HG03045 (cell line): ENCODE data around the gene LRRC14B.
"Not testable (repeated sequence)": the region's sequence is repeated elsewhere in the genome, so short reads cannot be mapped to it uniquely, and the experiment has no call there.

Experiments
- ATAC-seq: cut with Tn5 transposase; IDR thresholded peaks from one replicate; pipeline ENCODE4 v1.9.1; 2021; ENCODE audit warnings: mild to moderate bottlenecking, moderate library complexity; ENCODE audit not compliant: unreplicated experiment

Gene LRRC14B

GRCh38 chr5:204966-205670 is 13.8 kb downstream of the LRRC14B start:
- ATAC-seq, result no peak

- no peak for ATAC-seq
Observed at GRCh38 chr5:206406-206805, 15.1 kb downstream of the LRRC14B start.

GRCh38 chr5:206927-207536 is 15.7 kb downstream of the LRRC14B start:
- ATAC-seq, result no peak

- no peak for ATAC-seq
Observed at GRCh38 chr5:207599-207998, 16.3 kb downstream of the LRRC14B start.

- ATAC-seq, result no peak
Observed at GRCh38 chr5:208449-209114, 17.3 kb downstream of the LRRC14B start.

GRCh38 chr5:213803-214395 is 22.6 kb downstream of the LRRC14B start:
- no peak for ATAC-seq

GRCh38 chr5:215256-215655 is 24.0 kb downstream of the LRRC14B start:
- not testable (repeated sequence) for ATAC-seq

- not testable (repeated sequence) for ATAC-seq
Observed at GRCh38 chr5:216076-216475, 24.8 kb downstream of the LRRC14B start.

GRCh38 chr5:217494-218456 is 26.5 kb downstream of the LRRC14B start, which contains the start of the genes CCDC127 and SDHA:
CCDC127 (minus strand) TSS chr5:218153; CDS start chr5:216849, 1,304 bp downstream.
SDHA (plus strand) TSS chr5:218320; CDS start chr5:218356, 36 bp downstream.
- ATAC-seq, result peak; percentile 84

GRCh38 chr5:218457-219291 is 27.4 kb downstream of the LRRC14B start:
- peak; percentile 32 for ATAC-seq

GRCh38 chr5:219460-219863 is 28.2 kb downstream of the LRRC14B start:
- ATAC-seq, result no peak

- ATAC-seq, result no peak
Observed at GRCh38 chr5:219991-220390, 28.7 kb downstream of the LRRC14B start.

- not testable (repeated sequence) for ATAC-seq
Observed at GRCh38 chr5:222951-223715, 31.8 kb downstream of the LRRC14B start.

GRCh38 chr5:223791-224190 is 32.5 kb downstream of the LRRC14B start:
- ATAC-seq, result no peak

GRCh38 chr5:225334-225733 is 34.0 kb downstream of the LRRC14B start:
- ATAC-seq, result no peak

- ATAC-seq, result not testable (repeated sequence)
Observed at GRCh38 chr5:227375-227774, 36.1 kb downstream of the LRRC14B start.

GRCh38 chr5:228886-229285 is 37.6 kb downstream of the LRRC14B start:
- no peak for ATAC-seq

- no peak for ATAC-seq
Observed at GRCh38 chr5:230711-231110, 39.4 kb downstream of the LRRC14B start.

- ATAC-seq, result no peak
Observed at GRCh38 chr5:231661-232060, 40.4 kb downstream of the LRRC14B start.
